ENCODE measurements around the gene NPTXR.

The NPTXR gene

DNA sequence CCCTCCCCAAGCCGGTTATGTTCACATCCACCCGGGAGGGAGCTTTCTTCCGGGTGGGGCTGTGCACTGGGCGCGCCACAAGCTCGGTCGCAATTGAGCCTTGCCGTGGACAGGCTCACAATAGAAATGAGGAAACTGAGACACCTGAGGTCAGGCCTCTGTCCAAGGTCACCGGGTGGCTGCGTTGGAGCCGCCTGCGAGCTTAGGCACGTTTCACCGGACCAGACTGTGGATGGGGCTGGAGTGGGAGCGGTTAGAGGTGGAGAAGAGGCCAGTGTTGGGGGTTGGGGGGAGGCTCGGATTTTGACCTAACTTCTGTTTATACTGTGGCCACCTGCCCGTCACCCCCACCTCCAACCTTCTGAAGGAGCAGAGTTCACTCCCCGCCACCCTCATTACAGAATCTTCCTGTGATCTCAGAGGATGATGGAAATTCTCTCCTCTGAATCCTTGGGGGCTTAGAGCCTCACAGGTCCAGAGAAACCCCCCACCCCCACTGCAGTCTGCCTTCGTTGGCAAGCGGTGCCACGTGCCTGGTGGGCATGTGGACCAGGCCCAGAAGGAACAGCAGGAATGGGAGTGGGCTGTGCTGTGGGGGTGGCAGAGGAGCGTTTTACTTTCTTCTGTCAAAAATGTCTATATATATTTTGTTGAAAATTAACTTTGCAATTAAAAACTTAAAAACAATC lies 631 bp upstream of the NPTXR start:
- no peak overlapping the region for H3K4me3 ChIP-seq (ENCODE audit: low read depth, low read length)
- TF ChIP-seq, protein P1, sequence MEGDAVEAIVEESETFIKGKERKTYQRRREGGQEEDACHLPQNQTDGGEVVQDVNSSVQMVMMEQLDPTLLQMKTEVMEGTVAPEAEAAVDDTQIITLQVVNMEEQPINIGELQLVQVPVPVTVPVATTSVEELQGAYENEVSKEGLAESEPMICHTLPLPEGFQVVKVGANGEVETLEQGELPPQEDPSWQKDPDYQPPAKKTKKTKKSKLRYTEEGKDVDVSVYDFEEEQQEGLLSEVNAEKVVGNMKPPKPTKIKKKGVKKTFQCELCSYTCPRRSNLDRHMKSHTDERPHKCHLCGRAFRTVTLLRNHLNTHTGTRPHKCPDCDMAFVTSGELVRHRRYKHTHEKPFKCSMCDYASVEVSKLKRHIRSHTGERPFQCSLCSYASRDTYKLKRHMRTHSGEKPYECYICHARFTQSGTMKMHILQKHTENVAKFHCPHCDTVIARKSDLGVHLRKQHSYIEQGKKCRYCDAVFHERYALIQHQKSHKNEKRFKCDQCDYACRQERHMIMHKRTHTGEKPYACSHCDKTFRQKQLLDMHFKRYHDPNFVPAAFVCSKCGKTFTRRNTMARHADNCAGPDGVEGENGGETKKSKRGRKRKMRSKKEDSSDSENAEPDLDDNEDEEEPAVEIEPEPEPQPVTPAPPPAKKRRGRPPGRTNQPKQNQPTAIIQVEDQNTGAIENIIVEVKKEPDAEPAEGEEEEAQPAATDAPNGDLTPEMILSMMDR (IDR thresholded peaks at IDR 0.05; ENCODE audit: low read depth, low read length): no peak
- in situ Hi-C loops (cut with HindIII; ENCODE audit: low sequenced_read_pairs): no loop called here
- DNase-seq (ENCODE audit: low read depth, low spot score): no peak

DNA sequence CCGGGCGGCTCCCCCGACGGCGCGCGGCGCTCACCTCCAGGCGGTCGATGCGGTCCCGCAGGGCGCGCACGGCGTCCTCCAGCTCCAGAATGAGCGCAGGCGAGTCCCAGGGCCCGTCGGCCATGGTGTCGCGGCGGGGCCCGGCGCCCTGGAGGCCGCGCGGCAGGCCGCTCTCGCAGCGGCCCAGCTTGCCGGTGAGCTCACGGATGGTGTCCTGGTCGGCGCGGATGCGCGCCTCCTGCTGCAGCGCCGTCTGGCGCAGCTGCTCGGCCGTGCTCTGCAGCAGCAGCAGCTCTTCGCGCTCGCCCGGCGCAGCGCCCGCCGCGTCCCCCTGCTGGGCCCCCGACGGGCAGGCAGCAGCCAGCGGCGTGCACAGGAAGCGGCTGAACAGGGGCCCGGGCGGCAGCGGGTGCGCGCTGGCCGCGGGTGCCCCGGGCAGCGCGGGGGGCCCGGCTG lies 599 bp downstream of the NPTXR start:
- in situ Hi-C loops (cut with HindIII; ENCODE audit: low sequenced_read_pairs): no loop called here
- TF ChIP-seq, protein P1 (IDR thresholded peaks at IDR 0.05; ENCODE audit: low read depth, low read length): peak; percentile 33
- no peak overlapping the region for H3K4me3 ChIP-seq (ENCODE audit: low read depth, low read length)
- DNase-seq (ENCODE audit: low read depth, low spot score): peak; percentile 69

DNA sequence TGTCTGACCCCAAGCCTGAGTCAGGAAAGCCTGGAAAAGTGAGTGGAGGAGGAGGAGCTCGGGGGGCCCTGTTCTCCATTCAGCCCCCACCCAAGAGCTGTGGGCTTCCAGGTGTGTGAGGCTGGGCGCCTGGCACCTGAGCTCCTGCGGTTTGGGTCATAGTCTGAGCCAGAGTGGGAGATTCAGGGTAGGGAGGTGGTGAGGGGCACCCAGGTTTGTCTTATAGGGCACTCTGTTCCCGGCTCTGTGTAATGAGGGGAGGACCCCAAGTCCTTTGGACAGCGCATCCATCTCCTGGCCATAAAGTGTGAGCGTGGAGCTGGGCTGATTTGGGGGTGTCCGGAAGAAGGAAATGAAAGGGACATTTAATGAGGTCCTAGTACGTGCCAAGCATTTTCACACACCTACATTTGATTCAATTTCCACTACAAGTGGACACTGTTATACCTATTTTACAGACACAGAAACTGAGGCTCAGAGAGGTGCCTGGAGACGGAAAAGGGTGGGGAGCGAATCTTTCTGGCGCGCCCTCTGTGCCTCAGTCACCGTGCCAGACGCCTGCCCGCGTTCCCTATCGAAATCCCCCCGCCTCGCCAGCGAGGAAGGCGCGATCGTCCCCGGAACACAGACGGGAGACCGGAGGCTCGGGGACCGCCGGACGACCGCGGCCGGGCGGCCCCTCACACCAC lies 1.2 kb downstream of the NPTXR start:
- in situ Hi-C loops (cut with HindIII; ENCODE audit: low sequenced_read_pairs): no loop called here
- DNase-seq (ENCODE audit: low read depth, low spot score): no peak
- no peak overlapping the region for H3K4me3 ChIP-seq (ENCODE audit: low read depth, low read length)
- TF ChIP-seq, protein P1 (IDR thresholded peaks at IDR 0.05; ENCODE audit: low read depth, low read length): no peak

DNA sequence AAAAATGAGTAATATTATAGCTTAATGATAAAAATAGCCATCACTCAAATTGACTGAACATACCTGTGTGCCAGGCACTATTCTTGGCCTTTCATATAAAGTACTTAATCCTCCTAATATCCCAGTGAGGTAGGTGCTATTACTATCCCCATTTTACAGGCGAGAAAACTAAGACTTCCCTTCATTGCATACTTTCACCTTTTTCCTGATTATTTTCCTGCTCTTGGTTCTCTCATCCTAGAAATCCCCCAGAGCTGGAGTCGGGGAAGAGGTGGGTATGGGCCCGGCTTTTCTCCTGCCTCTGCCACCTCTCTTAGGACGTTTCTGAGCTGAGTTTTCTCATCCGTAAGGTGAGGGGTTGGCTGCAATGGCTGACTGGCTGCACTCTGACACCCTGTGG lies 2.2 kb downstream of the NPTXR start:
- in situ Hi-C loops (cut with HindIII; ENCODE audit: low sequenced_read_pairs): no loop called here
- DNase-seq (ENCODE audit: low read depth, low spot score): no peak
- TF ChIP-seq, protein P1 (IDR thresholded peaks at IDR 0.05; ENCODE audit: low read depth, low read length): no peak
- H3K4me3 ChIP-seq (ENCODE audit: low read depth, low read length): no peak overlapping the region

DNA sequence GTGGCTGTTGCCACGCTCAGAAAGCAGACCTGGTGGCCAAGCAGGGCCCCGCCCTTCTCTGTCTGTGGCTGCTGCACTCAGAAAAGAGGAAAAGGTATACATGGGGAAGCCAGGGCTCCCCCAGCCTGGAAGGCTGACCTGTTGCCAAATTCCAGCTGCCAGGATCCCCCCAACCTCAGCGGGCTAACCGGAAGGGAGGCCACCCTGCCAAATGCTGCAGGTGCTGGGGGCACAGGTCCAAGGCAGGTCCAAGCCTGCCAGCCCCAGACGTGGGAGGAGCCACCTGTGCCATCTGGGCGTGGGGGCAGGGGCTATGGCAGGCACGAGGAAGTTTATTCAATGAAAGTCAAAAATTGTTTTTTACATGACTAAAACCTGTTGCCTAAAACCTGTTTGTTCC lies 2.6 kb downstream of the NPTXR start:
- in situ Hi-C loops (cut with HindIII; ENCODE audit: low sequenced_read_pairs): no loop called here
- no peak for DNase-seq (ENCODE audit: low read depth, low spot score)

DNA sequence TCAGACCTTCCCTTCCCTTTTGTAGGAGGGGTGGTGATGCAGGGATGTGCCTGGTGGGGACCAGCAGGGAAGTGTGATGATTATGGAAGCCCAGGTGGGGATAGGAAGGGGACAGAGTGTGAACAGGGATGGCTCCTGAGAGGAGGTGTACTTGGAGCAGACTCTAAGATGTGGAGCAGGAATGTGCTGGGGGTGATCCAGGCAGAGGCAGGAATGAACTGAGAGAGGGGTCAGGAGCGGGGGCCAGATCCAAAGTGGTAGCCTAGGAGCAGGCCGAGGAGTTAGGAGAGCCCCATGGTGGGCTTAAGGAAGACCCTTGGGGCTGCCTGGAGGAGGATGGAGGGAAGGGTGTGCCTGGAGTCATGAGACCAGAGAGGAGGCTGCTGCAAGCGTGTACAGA lies 3.7 kb downstream of the NPTXR start:
- TF ChIP-seq, protein P1 (IDR thresholded peaks at IDR 0.05; ENCODE audit: low read depth, low read length): no peak
- no peak for DNase-seq (ENCODE audit: low read depth, low spot score)
- H3K4me3 ChIP-seq (ENCODE audit: low read depth, low read length): no peak overlapping the region
- in situ Hi-C loops (cut with HindIII; ENCODE audit: low sequenced_read_pairs): no loop called here

More for the DNA sequence above, 2.6 kb downstream of the NPTXR start:
- TF ChIP-seq, protein P1 (IDR thresholded peaks at IDR 0.05; ENCODE audit: low read depth, low read length): no peak
- no peak overlapping the region for H3K4me3 ChIP-seq (ENCODE audit: low read depth, low read length)

Measured in astrocyte of the spinal cord (primary cell).